Effector memory CD4-positive, alpha-beta T cell (primary cell): ENCODE data around the gene PTGER1.
A peak's percentile ranks its signal among the peaks of the same experiment; 100 is the strongest.
"Not testable (repeated sequence)": the region's sequence is repeated elsewhere in the genome, so short reads cannot be mapped to it uniquely, and the experiment has no call there.

ENCODE experiments used
- DNase-seq, 3 donors: peaks; one replicate each; pipeline ENCODE4 v3.0.0-alpha.2; 2020
- H3K27ac ChIP-seq: 2 replicates; pipeline ENCODE4 v1.7.0; 2013; ENCODE audit warnings: mild to moderate bottlenecking, low read length, moderate library complexity; ENCODE audit not compliant: insufficient read depth, poor library complexity, severe bottlenecking
- H3K27me3 ChIP-seq: replicated peaks from 2 replicates; pipeline ENCODE4 v1.7.0; 2013; ENCODE audit warnings: mild to moderate bottlenecking, low read length; ENCODE audit not compliant: insufficient read depth, control insufficient read depth, poor library complexity, severe bottlenecking
- H3K36me3 ChIP-seq: 2 replicates; pipeline ENCODE4 v1.7.0; 2013; ENCODE audit warnings: mild to moderate bottlenecking, low read length, moderate library complexity; ENCODE audit not compliant: control insufficient read depth, insufficient read depth
- H3K4me1 ChIP-seq: 2 replicates; pipeline ENCODE4 v1.7.0; 2013; ENCODE audit warnings: low read length, mild to moderate bottlenecking; ENCODE audit not compliant: control insufficient read depth, insufficient read depth, poor library complexity, severe bottlenecking
- H3K4me3 ChIP-seq: 2 replicates; pipeline ENCODE4 v1.7.0; 2013; ENCODE audit warnings: low read length, low read depth, mild to moderate bottlenecking; ENCODE audit not compliant: insufficient read depth, poor library complexity, severe bottlenecking
- H3K9me3 ChIP-seq: 2 replicates; pipeline ENCODE4 v1.7.0; 2013; ENCODE audit warnings: mild to moderate bottlenecking, low read length, moderate library complexity; ENCODE audit not compliant: control insufficient read depth

PTGER1 gene

DNA sequence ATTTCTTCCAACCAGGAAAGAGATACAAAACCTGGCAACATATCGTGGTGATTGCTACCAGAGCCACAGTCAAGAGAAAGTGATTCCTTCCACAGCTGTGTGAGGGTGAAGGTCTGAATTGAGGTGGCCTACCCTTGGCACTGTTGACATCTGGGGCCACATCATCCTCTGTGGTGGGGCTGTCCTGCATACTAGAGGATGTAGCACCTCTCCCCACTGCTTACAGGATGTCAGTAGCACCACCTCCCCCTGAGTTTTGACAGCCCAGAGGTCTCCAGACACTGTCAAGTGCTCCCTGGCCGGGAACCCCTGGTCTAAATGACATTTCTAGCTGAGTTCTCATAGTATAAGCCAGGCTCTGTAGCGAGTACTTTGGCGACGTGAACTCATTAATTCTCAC lies 15.5 kb downstream of the PTGER1 start:
- Histone ChIP-seq H3K27me3 (no peaks in the 10 kb centered on the region), H3K4me1 (no peaks in the 10 kb centered on the region), H3K4me3 (no peak overlapping the region), H3K36me3 (peaks cover 64% of the 10 kb centered on the region), H3K9me3 (no peaks in the 10 kb centered on the region), H3K27ac (no peak overlapping the region)
- no peak for DNase-seq

DNA sequence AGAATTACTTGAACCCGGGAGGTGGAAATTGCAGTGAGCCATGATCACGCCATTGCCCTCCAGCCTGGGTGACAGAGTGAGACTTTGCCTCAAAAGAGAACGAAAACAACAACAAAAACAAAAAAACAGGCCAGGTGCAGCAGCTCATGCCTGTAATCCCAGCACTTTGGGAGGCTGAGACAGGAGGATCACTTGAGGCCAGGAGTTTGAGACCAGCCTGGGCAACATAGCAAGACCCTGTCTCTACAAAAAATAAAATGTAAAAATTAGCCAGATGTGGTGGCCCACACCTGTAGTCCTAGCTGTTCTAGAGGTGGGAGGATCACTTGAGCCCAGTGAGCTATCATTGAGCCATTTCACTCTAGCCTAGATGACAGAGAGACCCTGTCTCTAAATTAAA lies 22.9 kb downstream of the PTGER1 start:
- not testable (repeated sequence) for H3K9me3 ChIP-seq

GRCh38 chr19:14450876-14451275 lies 24.3 kb downstream of the PTGER1 start:
- no peaks in the 10 kb centered on the region for H3K4me1 ChIP-seq
- H3K4me3 ChIP-seq, result no peak overlapping the region
- H3K9me3 ChIP-seq, result no peaks in the 10 kb centered on the region
- no peaks in the 10 kb centered on the region for H3K27me3 ChIP-seq
- no peak for DNase-seq
- H3K36me3 ChIP-seq, result peaks cover 81% of the 10 kb centered on the region
- no peak overlapping the region for H3K27ac ChIP-seq

More for the DNA sequence above, 22.9 kb downstream of the PTGER1 start:
- H3K4me3 ChIP-seq, H3K27me3 ChIP-seq, H3K27ac ChIP-seq, DNase-seq, H3K4me1 ChIP-seq: not testable (repeated sequence)
- H3K36me3 ChIP-seq, result peaks cover 67% of the 10 kb centered on the region

GRCh38 chr19:14450168-14450874 lies 24.8 kb downstream of the PTGER1 start:
- peak; percentile 43 to 55 (median 54) for DNase-seq
- Histone ChIP-seq H3K4me1 (no peaks in the 10 kb centered on the region), H3K36me3 (peaks cover 83% of the 10 kb centered on the region), H3K27me3 (no peaks in the 10 kb centered on the region), H3K27ac (no peak overlapping the region), H3K9me3 (no peaks in the 10 kb centered on the region), H3K4me3 (no peak overlapping the region)

DNA sequence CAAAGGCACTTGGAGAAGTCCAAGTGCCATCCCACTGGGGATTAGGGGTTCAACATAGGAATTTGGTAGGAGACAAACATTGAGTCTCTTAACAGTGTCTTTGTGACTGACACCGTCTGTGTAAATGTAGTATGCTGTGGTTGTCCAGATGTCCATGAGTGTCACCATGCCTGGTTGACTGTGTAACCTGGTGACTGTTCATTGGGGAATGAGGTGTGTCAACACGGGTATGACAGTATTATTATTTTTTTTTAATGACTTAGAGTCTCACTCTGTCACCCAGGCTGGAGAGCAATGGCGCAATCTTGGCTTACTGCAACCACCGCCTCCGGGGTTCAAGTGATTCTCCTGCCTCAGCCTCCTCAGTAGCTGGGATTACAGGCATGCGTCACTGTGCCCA lies 25.8 kb downstream of the PTGER1 start:
- DNase-seq, result no peak
- no peaks in the 10 kb centered on the region for H3K9me3 ChIP-seq
- H3K4me1 ChIP-seq, result no peaks in the 10 kb centered on the region
- H3K36me3 ChIP-seq, result peaks cover 81% of the 10 kb centered on the region
- no peak overlapping the region for H3K27ac ChIP-seq
- no peak overlapping the region for H3K4me3 ChIP-seq
- no peaks in the 10 kb centered on the region for H3K27me3 ChIP-seq

GRCh38 chr19:14446336-14447036 lies 28.7 kb downstream of the PTGER1 start:
- H3K4me1 ChIP-seq, result no peaks in the 10 kb centered on the region
- H3K27me3 ChIP-seq, result no peaks in the 10 kb centered on the region
- peaks cover 87% of the 10 kb centered on the region for H3K36me3 ChIP-seq
- H3K9me3 ChIP-seq, result no peaks in the 10 kb centered on the region
- no peak for DNase-seq
- H3K4me3 ChIP-seq, result no peak overlapping the region
- H3K27ac ChIP-seq, result no peak overlapping the region

GRCh38 chr19:14443632-14444216 lies 31.4 kb downstream of the PTGER1 start:
- Histone ChIP-seq H3K36me3 (peaks cover 62% of the 10 kb centered on the region), H3K4me1 (peaks cover 26% of the 10 kb centered on the region), H3K27ac (no peak overlapping the region), H3K27me3 (no peaks in the 10 kb centered on the region), H3K4me3 (no peak overlapping the region), H3K9me3 (no peaks in the 10 kb centered on the region)
- DNase-seq, result no peak

DNA sequence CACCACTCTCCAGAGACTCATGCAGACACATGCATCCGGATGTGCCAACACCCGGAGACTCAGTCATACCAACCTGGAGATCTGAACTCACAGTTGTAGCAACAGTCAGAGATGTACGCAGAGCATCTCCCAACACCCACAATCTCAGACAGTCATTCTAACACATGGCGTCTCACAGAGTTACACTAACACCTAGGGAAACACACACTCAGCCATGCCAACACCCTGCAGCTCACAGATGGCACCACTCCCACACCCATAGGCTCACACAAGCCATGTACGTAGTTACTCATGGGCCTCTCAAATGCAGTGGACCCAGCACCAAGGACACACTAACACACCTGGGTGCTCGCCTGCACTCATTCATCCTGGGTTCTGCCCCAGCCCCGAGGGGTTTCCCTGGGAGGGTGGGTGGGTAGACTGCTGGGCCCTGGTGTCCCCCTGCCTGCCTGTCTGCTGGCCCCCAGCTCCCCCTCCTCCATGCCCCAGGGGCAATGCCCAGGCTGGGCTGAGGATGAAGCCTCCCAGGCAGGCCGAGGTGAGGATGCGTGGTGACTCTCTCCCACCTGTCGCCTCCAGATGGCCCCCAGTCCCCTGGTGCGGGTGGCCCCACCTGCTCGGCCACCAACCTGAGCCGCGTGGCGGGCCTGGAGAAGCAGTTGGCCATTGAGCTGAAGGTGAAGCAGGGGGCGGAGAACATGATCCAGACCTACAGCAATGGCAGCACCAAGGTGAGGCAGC lies 32.1 kb downstream of the PTGER1 start:
- Histone ChIP-seq H3K4me3 (no peak overlapping the region), H3K36me3 (peaks cover 55% of the 10 kb centered on the region), H3K9me3 (no peaks in the 10 kb centered on the region), H3K27ac (no peak overlapping the region), H3K27me3 (no peaks in the 10 kb centered on the region), H3K4me1 (peaks cover 26% of the 10 kb centered on the region)
- DNase-seq, result no peak

GRCh38 chr19:14441041-14441938 lies 33.9 kb downstream of the PTGER1 start:
- Histone ChIP-seq H3K27me3 (no peaks in the 10 kb centered on the region), H3K4me3 (peak overlapping the region; percentile 53), H3K4me1 (peaks cover 26% of the 10 kb centered on the region), H3K9me3 (no peaks in the 10 kb centered on the region), H3K27ac (no peak overlapping the region), H3K36me3 (peaks cover 44% of the 10 kb centered on the region)
- DNase-seq, result no peak
